Glutamatergic neuron (in vitro differentiated cells): ENCODE measurements around the gene GLI3. TPM values are rescaled to one million over a fixed set of nuclear protein-coding genes. Genes with fewer than 3 reads are reported as not detected.

Experiments
- DNase-seq: peaks from one replicate; pipeline ENCODE4 v3.0.0; 2022
- H3K27ac Mint-ChIP-seq: one replicate; pipeline ENCODE4 v1.8.0; 2020; ENCODE audit warnings: mild to moderate bottlenecking, mixed read lengths, inconsistent platforms; ENCODE audit not compliant: unreplicated experiment
- H3K27me3 Mint-ChIP-seq: one replicate; pipeline ENCODE4 v1.8.0; 2020; ENCODE audit warnings: mild to moderate bottlenecking, moderate library complexity, mixed read lengths, inconsistent platforms; ENCODE audit not compliant: unreplicated experiment
- H3K36me3 Mint-ChIP-seq: one replicate; pipeline ENCODE4 v1.8.0; 2020; ENCODE audit warnings: mild to moderate bottlenecking, mixed read lengths, inconsistent platforms; ENCODE audit not compliant: unreplicated experiment
- H3K4me1 Mint-ChIP-seq: one replicate; pipeline ENCODE4 v1.8.0; 2020; ENCODE audit warnings: mild to moderate bottlenecking, low read depth, mixed read lengths, inconsistent platforms; ENCODE audit not compliant: unreplicated experiment
- H3K4me3 Mint-ChIP-seq: one replicate; pipeline ENCODE4 v1.8.0; 2020; ENCODE audit warnings: mild to moderate bottlenecking, mixed read lengths, inconsistent platforms; ENCODE audit not compliant: unreplicated experiment
- H3K9me3 Mint-ChIP-seq: one replicate; pipeline ENCODE4 v1.8.0; 2020; ENCODE audit warnings: mild to moderate bottlenecking, moderate library complexity, mixed read lengths, inconsistent platforms; ENCODE audit not compliant: unreplicated experiment
- CTCF ChIP-seq: fragments of 200-600 bp; sonication (generic); IDR thresholded peaks from one replicate; pipeline ENCODE4 v1.5.0; 2021; ENCODE audit not compliant: partially characterized antibody, unreplicated experiment
- total RNA-seq: library from RNA; stranded (reverse); fragmentation: NEBNext Ultra II Directional; extraction: Animal tissue kit (Norgen Biotek cat#: 25700); gene quantifications from one replicate; pipeline ENCODE4 v1.2.1, GENCODE V29; 2021; ENCODE audit not compliant: unreplicated experiment

Gene GLI3
- total RNA-seq, 1 donor from 2014 or later = 2.9 TPM

GRCh38 chr7:41970941-41971340 lies 266.1 kb downstream of the GLI3 start:
- no peaks in the 10 kb centered on the region for H3K36me3 Mint-ChIP-seq
- H3K27me3 Mint-ChIP-seq = no peaks in the 10 kb centered on the region
- DNase-seq = no peak
- H3K4me3 Mint-ChIP-seq = no peak overlapping the region
- H3K4me1 Mint-ChIP-seq = no peaks in the 10 kb centered on the region
- no peak overlapping the region for H3K27ac Mint-ChIP-seq
- peaks cover 2% of the 10 kb centered on the region for H3K9me3 Mint-ChIP-seq
- no peak for TF ChIP-seq CTCF

GRCh38 chr7:41969561-41970105 lies 267.4 kb downstream of the GLI3 start:
- TF ChIP-seq CTCF = no peak
- H3K27ac Mint-ChIP-seq = no peak overlapping the region
- no peaks in the 10 kb centered on the region for H3K36me3 Mint-ChIP-seq
- H3K27me3 Mint-ChIP-seq = no peaks in the 10 kb centered on the region
- no peak for DNase-seq
- no peak overlapping the region for H3K4me3 Mint-ChIP-seq
- H3K9me3 Mint-ChIP-seq = peaks cover 2% of the 10 kb centered on the region
- no peaks in the 10 kb centered on the region for H3K4me1 Mint-ChIP-seq

- no peak for TF ChIP-seq CTCF
- no peaks in the 10 kb centered on the region for H3K4me1 Mint-ChIP-seq
- no peak overlapping the region for H3K27ac Mint-ChIP-seq
- no peaks in the 10 kb centered on the region for H3K36me3 Mint-ChIP-seq
- H3K4me3 Mint-ChIP-seq = no peak overlapping the region
- H3K9me3 Mint-ChIP-seq = peaks cover 4% of the 10 kb centered on the region
- peaks cover 2% of the 10 kb centered on the region for H3K27me3 Mint-ChIP-seq
- DNase-seq = no peak
Measured at GRCh38 chr7:41967156-41967555, 269.9 kb downstream of the GLI3 start.

- no peak overlapping the region for H3K4me3 Mint-ChIP-seq
- no peak for DNase-seq
- no peaks in the 10 kb centered on the region for H3K36me3 Mint-ChIP-seq
- no peaks in the 10 kb centered on the region for H3K4me1 Mint-ChIP-seq
- TF ChIP-seq CTCF = no peak
- no peak overlapping the region for H3K27ac Mint-ChIP-seq
- peaks cover 2% of the 10 kb centered on the region for H3K27me3 Mint-ChIP-seq
- peaks cover 4% of the 10 kb centered on the region for H3K9me3 Mint-ChIP-seq
Measured at GRCh38 chr7:41965951-41966505, 271.0 kb downstream of the GLI3 start.

GRCh38 chr7:41964849-41965745 lies 271.9 kb downstream of the GLI3 start:
- Mint-ChIP-seq H3K4me3 (no peak overlapping the region), H3K27ac (no peak overlapping the region), H3K4me1 (no peaks in the 10 kb centered on the region), H3K27me3 (peaks cover 2% of the 10 kb centered on the region), H3K9me3 (peaks cover 4% of the 10 kb centered on the region), H3K36me3 (no peaks in the 10 kb centered on the region)
- TF ChIP-seq CTCF = no peak
- no peak for DNase-seq
